Measurements from ENCODE around the gene ADAM23.

Gene ADAM23

DNA sequence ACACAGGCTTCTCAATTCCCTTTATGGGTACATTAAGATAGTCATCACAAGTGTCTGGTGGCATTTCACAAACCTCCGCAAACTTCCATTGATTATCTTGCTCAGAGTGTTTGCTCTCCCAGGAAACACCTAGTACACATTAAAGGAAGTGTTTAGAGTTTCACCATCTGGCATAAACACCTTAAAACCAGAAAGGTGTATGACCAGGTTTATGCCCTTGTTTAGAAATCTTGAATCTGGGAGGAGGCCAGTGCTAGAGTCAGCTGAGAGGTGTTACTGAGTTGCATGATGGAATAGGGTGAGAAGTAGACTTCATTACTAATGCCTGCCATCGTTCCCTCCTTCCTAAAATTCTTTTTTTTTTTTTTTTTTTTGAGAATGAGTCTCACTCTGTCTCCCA is 120.0 kb downstream of the ADAM23 start:
- DNase-seq (ENCODE audit: low read depth in 2 of 2): no peak

DNA sequence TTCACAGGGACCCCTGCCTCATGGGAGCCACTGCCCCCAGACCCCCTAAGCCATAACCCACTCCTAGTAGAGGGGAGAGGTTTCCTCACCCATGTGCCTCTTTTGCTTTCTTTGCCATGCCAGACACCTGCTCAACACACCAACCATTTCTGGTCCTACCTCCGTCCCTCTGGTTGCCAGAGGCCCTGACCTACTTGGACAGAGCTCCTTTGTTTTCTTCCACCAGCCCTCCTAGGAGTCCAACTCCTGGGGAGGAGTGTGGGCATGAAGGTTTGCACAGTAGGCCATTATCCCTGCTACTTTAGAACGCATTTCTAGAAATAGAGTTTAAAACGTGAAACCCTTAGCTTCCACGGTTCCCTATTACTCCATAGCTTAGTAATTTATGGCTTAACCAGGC is 122.3 kb downstream of the ADAM23 start:
- no peak for DNase-seq (ENCODE audit: low read depth in 2 of 2)

DNA sequence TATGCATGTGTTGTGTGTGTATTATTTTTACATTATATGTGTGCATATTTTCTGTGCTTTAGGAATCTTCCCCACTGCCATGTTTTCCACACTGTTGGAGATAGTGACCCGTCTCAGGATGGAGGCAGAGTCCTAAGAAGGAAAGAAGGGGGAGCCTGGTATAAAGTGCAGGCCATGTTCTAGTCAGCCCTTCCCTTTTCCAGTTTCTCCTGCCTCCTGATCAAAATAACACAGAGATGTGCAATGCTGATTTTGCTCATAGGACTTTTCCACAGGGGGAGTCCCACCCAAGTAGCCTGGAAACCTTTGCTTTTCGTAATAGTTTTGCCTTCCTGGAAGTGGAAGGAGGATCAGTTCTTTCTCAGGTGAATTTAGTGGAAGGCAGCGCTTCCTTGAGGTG is 126.1 kb downstream of the ADAM23 start:
- no peak for DNase-seq (ENCODE audit: low read depth in 2 of 2)

DNA sequence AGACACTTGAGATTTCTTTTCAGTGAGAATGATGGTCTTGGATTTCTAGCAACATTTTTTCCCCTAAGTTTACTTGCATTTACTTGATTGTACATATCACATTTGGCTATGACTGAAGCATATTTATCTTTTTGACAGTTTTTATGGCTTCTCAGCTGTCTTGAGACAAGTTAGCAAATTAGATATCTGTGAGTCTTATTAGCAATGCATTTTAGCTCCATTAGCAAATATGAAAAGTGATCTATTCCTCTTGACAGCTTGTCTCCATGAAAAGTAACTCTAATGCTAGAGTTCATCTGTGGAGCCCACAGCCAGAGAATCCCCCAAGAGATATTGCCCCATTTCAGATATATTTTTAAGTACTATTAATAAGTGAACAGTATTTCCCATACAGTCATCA is 126.9 kb downstream of the ADAM23 start:
- no peak for DNase-seq (ENCODE audit: low read depth in 2 of 2)

DNA sequence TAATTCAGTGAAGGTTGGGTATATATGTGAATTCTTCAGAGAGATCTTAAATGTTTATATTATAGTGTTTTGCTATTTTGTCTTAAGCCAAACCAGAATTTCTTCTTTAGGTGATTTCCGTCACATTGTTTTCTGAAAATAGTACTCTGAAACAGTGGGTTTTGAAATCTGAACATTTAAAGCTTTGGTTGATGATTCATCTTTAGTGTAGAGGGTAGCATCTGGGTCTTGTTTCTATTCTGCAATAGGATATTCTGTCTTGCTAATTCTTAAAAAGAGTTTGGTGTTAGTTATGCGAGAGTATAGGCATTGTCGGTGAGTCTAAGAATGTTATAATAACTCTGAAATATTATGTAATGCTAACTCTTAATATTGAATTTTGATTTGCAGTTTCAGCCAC is 129.4 kb downstream of the ADAM23 start:
- DNase-seq (ENCODE audit: low read depth in 2 of 2): no peak

DNA sequence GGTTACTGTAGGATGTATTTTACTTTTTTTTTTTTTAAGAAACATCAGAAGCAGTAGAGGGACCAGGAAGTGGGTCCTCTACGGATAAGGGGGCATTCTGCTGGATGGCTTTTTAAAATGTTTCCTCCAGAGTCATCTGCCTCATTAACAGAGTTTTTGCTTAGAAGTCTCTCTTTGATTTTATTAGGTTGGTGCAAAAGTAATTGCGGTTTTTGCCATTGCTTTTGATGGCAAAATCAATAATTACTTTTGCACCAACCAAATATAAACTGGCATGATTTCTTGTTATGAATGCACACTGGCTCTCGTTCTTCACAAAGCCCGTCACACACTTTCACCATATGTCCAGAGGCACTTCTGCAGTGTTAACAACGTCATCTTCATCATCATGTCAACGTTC is 130.5 kb downstream of the ADAM23 start:
- DNase-seq (ENCODE audit: low read depth in 2 of 2): no peak

DNA sequence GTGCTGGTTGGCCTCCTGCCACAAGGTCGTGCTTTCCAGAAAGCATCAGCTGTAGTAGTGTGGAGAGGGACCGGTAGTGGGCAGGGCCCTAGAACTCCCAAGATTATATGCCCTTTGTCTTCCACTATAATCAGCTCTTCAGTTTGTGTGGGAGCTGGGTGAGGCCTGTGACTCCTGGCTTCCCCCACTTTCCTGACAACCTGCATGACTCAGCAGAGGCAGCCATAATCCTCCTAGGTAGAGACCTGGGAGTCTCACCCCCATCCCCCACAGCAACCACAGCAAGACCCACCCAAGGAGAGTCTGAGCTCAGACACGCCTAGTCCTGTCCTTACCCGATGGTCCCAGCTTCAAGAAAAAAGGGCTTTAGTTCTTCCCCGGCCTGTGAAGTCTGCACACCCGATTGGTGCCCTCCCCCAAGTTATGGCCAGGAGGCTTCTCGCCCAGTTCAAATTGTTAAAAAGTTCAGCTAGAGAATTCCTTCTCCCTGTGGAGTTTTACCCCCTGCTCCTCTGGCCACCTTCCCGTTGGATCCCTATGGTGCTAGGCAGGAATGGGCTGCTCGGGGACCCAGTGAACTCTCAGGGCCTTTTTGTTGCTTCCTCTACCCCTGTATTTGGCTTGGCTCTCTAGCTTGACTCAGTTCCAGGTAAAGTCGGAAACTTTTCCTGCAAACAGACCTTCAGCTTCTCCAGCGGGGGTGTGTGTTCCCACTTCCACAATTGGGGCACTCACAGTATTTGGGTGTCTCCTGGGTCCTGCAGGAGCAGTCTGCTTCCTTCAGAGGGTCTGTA is 141.2 kb downstream of the ADAM23 start:
- no peak for DNase-seq (ENCODE audit: low read depth in 2 of 2)

DNA sequence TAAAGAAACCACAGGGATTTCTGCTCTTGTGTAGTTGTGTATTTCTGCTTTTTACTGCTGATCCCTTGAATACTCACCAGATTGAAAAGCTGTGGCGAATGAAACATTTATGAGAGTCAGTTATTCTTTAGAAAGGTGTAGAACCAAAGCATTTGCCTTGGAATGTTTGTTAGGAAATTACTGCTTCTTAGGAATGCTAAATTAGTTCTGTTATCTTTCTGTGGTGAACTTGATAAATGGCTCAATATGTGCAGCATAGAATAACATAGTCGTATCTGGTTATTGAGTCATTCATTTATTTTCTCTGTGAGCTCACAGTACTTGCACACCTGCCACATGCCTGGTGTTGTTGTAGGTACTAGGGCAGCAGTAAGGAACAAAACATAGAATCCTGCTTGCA is 142.0 kb downstream of the ADAM23 start:
- DNase-seq (ENCODE audit: low read depth in 2 of 2): no peak

DNA sequence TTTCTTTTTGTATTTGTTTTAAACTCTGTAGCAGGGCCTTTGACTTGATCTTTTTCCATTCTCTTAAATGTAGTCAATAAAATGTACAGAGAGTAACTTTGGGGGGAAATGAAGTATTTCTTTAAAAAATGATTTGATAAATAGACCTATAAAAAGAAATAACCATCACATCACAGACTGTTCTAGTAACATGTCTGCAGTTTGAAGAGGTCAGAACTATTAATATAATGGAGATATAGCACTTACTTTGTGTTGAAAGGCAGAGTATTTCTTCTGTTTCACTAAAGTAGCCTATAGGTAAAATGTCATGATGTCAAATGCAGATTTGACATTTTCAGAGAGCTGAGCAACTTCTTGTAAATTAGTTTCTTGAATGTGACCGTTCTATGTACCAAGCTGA is 143.3 kb downstream of the ADAM23 start:
- no peak for DNase-seq (ENCODE audit: low read depth in 2 of 2)

DNA sequence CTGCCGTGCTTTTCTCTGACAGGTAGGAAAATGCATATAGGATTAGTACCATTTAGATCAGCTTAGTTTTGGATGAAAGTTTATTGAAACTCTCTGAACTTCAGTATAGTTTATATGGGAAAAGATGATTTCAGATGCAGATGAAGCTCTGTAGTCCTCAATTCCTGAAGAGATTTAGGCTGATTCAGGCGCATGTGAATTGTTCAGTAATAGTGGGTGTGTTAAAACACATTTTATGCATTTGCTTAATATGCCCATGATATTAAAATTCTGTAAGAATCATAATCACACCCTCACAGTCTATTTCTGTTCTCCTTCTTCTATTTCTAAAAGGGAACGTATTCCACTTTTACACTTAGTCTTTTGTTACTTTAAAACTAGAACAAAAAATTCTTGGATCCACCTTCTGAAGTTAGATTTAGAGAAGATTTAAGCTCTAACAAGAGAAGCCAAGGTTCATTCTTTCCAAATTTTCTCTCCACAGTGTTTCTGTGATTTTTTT is 154.4 kb downstream of the ADAM23 start:
- DNase-seq (ENCODE audit: low read depth in 2 of 2): no peak

DNA sequence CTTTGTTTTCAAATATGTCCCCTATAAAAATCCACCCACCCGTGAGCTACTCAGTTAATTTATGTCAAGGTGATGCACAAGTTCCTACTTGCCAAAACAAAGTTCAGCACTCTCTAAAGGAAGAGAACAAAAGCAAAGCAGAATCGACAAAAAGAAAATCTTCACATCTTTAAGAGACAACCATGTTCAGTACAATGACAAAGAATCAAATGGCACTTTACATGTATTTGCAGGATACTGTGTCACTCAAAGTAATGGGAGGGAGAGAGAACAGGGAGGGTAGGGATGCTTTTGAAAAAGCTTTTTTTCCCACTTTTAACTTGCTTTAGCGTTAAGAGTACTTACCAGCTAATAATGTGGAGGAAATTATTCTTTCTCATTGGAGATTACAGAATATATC is 159.9 kb downstream of the ADAM23 start:
- DNase-seq (ENCODE audit: low read depth in 2 of 2): no peak

DNA sequence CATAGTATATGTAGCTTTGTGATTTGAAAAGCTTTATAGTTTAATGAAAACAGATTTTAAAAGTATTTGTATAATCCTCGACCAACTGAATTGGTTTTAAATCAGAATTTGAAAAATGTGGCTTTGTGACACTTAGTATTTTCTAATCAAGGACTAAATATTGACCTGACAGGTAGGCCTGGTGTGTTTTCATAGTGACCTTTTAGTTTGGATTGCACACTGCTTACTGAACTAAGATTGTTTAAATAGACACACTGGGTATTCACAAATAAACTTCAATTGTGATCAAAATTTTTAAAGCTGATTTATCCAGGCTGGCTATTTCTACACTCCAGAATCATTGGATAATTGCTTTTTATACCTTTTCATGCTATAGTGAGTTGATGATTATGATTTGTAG is 167.1 kb downstream of the ADAM23 start:
- DNase-seq (ENCODE audit: low read depth in 2 of 2): no peak

DNA sequence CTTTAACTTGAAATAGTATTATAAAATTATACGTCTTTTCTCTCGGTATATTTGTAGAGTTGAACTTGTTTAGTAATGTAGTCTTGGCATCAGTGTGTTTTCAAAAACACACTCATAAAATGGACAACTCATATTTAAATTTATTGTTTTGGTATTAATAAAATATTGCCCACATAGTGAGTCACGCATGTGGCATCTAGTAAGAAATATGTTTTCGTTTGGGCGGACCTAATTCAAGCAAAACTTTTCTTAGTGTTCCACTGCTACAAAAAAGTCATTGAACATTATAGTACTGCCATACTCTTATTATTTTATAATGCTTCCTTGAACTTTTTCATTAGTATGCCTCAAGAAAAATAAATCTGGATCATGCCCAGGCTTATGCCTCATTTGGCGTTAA is 167.9 kb downstream of the ADAM23 start:
- DNase-seq (ENCODE audit: low read depth in 2 of 2): no peak

DNA sequence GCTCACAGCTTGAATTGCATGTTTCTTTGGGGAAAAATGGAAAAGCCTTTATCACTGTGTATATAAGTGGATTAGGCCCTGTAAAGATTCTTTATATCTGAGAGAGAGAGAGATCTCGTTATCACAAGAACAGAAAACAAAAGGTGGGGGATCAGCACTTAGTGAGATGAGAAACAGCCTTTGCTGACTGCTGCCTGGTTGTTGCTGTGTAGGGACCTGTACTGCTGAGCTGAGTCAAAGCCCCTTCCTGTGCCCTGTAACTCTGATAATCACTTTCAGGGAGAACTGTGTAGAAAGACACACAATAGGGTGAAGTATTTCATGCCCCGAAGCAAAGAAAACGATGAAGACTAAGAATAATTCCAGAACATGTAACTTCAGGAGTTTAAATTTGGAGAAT is 168.4 kb downstream of the ADAM23 start:
- DNase-seq (ENCODE audit: low read depth in 2 of 2): no peak

DNA sequence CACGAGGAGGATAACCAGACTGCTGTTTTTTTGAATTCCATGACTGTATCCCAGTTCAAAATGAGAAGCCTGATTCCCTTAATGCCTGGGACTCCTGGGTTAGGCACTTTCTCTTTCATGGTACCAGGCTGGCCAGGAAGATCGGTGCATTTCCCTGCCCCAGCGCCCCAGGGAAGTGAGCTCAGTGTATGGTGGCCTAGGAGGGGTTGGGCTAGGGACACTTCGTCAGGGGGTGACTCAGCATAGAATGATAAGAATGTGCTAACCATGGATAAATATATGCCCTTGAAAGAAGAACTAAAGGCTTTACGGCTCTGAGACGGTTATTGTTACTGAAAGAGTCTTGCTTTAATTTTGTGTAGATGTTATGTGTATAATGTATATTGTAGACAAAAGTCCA is 171.5 kb downstream of the ADAM23 start:
- DNase-seq (ENCODE audit: low read depth in 2 of 2): no peak

DNA sequence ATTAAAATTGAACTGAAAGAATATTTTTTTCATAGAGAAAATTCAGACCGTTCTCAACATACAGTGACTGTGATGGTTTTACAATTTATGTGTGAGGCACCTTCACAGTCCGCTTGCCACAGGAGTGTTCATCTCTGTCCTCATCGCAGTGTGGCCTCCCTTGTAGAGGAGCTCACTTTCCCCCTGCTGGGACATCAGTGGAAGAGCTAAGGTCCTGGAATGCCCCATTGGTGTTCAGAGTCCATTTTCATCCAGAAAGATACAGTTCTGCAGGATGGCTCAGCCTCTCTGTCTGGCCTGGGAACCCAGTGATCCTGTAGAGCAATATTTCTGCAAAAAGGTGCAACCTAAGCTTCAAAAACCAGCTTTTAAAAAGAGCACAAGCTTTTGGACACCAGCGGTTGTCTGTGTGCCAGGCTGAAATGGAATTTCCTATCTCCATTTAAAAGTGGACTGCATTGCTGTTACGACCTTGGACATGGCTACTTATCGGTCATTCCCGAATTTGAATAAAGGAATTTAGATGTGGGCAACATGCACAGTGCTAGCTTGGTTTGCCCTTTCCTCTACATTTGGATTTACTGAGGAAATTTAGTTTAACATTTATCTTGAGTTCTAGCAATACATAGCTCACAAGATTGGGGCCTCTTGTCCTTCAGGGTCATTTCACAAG is 172.2 kb downstream of the ADAM23 start:
- DNase-seq (ENCODE audit: low read depth in 2 of 2): no peak

DNA sequence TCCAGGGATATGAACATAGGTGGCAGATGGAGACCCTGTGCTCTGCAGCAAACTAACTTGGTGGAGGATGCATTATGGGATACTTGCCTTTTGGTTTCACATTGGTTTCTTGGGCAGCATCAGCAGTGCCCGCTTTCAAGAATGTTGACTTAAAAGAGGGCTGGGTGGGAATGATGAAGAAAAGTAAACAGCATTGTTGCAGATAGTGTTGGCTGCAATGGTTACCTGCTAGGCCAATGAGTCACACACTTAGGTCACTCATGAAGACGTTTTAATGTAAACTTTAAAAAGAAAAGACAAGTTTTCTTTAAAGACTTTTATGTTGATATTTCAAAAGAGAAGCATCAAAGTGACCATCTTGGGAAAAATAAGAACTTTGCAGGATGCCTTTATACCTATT is 172.8 kb downstream of the ADAM23 start:
- DNase-seq (ENCODE audit: low read depth in 2 of 2): no peak

DNA sequence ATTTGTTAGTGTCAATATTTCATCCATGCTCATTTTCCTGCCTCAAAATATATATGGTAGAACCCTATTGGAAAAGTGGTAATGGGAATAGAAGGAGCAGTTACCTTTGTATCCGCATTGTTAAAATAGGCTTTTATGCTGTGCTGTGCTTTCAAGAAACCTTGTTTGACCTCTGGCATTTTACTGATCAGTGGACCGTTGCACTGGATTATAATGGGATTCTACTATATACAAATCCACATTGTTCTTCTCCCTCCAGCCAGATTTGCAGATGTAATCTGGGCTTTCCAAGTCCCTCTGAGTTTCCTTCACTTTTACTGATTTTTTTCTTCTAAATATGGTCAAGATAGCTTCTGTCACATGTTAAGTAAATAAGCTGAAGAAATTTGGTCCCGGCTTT is 175.7 kb downstream of the ADAM23 start:
- DNase-seq (ENCODE audit: low read depth in 2 of 2): no peak

DNA sequence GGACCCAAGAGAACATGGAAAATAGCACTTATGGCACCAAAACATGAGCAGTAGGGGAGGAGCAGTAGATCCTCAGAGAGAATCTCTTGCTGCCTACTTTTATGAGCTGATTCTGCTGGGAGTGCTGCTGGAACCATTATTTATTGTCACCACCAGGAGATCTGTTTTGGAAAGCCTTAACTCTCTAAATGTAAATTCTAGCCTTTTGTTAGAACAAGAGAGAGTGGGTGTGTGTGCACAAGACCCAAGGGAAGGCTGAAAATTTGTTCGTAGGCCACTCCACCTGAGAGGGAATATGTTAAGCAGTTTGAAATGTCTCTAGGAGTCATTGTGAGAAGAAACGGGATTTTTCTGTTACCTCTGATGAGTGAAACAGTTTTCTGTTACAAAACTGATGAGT is 182.8 kb downstream of the ADAM23 start:
- DNase-seq (ENCODE audit: low read depth in 2 of 2): no peak

DNA sequence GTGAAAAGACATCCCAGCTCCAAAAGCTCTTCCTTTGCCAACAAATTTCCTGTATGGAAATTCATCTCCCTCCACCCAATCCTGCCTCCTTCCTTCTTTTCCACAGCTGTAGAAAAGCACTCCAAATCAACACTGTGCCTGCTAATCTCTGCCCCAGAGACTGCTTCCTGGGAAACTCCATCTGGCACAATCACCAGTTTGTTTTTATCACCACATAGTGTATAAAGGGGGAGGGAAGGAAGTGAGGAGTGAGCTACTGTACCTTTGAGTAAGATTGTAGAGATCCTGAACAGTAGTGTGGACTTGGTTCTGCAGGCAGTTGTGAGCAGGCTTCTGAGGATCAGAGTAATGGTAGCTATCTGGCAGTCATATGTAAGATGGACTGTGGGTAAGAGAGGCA is 184.3 kb downstream of the ADAM23 start:
- DNase-seq (ENCODE audit: low read depth in 2 of 2): no peak

DNA sequence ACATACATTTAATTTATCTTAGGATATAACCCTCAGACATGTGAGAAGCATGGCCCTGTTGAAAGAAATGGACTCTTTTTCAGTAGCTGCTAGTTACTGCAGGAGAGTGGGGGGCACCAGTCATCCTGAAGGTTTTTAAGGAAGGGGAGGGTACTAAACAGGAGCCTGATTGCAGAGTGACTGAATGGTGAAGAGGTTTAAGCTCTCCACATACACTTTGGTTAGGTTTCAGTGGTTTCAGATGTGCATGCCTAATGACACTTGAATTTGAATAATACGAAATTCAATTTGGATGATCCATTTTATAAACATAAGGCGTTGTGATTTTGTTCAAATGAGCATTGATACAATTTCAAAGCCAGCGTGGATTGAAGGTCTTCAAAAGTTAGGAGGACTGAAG is 188.0 kb downstream of the ADAM23 start:
- no peak for DNase-seq (ENCODE audit: low read depth in 2 of 2)

DNA sequence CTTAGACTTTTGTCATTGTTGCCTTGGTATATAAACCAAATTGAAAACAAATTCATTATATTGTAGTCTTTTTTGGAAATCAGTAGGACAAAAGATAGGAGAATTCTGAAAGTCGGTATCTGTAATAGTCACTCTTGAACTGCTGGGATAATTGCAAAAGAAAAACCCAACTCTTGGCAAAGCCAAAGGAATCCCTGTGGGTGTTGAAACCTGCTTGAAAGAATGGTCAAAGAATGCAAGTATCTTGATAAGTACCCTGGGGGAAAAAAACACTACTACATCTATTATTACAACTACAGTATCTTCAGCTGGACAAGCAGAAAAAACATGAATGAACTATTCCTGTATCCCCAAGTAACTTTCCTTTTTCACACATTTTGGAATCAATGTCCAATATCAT is 191.7 kb downstream of the ADAM23 start:
- no peak for DNase-seq (ENCODE audit: low read depth in 2 of 2)

DNA sequence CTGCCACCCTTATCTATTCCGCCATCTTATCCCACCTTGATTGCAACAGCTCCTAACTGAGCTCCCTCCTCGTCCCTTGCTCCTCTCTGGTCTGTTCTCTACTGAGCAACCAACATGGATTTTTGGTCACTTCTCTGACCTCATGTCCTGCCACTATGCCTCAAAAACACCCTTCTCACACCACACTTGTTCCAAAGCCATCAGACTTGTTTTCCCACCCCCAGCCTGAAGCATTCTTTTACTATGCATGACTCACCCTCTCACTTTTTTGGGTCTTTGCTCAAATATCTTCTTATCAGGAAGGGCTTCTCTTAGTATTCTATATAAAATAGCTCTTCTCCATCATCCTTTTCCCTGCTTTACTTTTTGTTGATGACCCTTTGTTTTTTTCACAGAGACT is 196.3 kb downstream of the ADAM23 start:
- DNase-seq (ENCODE audit: low read depth in 2 of 2): no peak

DNA sequence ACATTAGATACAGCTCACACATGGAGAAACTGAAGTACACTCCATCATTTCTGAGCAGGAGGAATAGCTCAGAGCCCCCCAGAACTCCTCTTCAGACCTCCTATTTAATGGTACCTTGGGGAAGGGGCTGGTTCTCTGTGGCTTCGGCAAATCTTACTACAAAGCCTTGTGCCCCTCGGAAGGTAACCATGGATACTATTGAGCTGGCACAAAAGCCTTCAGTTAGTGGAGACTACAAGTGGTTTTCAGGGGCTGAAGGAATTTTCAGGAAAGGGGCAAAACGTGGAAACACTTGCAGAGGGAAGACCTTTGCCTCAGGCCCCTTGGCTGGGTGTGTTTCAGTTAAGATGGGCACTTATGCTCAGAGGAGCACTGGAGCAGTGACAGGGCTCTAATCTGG is 197.9 kb downstream of the ADAM23 start:
- DNase-seq (ENCODE audit: low read depth in 2 of 2): no peak

All from stimulated activated CD8-positive, alpha-beta memory T cell treated with anti-CD3 and anti-CD28 coated beads, Interleukin-15, amount 100 ng/mL, for 48 hours (primary cell).